ENCODE measurements around the gene MED13L. TPM values are rescaled to one million over a fixed set of nuclear protein-coding genes. Genes with fewer than 3 reads are reported as not detected.
"Not testable (repeated sequence)": the region's sequence is repeated elsewhere in the genome, so short reads cannot be mapped to it uniquely, and the experiment has no call there.

MED13L gene
- total RNA-seq, 2 experiments from 2014 or later: 74.7 to 76.9 TPM

DNA sequence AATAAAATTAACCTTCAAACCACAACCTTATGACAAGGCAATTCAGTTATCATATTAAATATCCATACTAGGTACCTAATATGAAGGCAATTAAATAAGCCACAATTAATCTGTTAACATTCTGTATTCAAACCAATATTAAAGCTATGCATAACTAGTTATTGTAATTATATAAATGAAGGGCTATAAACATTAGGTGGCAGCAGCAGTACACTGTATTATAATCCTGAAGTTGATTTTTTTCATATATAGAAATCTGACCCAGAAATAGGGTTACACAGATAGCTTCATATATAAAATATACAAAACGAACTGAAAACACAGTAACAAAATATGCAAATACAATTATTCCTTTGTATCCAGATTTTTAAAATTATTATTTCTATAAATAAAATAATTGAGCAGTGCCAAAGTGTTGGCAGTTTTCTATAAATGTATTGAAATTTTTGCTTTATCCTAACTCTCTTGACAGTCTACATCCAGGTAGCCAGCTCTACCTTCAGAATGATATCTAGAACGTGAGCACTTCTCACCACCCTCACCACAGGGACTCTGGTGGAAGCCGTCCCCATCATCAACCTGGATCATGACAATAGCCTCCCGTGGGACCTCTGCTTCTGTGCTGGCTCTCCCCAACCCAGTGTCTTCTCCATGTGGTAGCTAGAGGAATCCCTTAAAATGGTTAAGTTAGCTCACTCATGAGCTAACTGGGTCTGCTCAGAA, 136.2 kb downstream of the MED13L start:
- no peak for ATAC-seq
- Mint-ChIP-seq H3K4me3 (no peak overlapping the region), H3K27ac (no peak overlapping the region), H3K4me1 (ENCODE audit: low read depth) (peaks cover 57% of the 10 kb centered on the region), H3K36me3 (ENCODE audit: low read depth) (no peaks in the 10 kb centered on the region), H3K27me3 (ENCODE audit: low read depth) (no peaks in the 10 kb centered on the region), H3K9me3 (ENCODE audit: insufficient read depth) (no peaks in the 10 kb centered on the region)
- DNase-seq: no peak
- ChIA-PET POLR2A (no interaction called here), CTCF (interaction anchor here (0.8 to 3.4 kb wide), 16 partner anchors 9 to 568 kb away, joined by 3 to 22 read pairs (median 4); no protein-coding TSS in a partner anchor)

DNA sequence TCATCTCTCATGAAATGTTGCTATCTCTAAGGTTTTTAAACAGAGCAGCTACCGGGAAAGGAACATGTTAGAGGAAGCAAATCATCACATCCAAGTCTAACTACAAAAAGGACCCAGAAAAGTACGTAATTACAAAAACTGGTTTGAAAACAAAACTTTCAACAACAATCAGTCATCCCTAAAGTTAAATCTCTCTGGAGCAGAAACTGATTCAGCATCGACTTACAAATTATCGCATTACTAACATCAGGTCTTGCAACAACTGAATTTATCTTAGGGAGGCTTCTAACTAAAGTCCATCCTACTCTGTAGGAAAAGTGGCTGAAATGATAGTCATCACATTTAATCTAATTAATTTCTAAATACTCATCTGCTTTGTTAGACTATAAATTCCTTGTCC, 137.0 kb downstream of the MED13L start:
- POLR2A ChIA-PET: no interaction called here

DNA sequence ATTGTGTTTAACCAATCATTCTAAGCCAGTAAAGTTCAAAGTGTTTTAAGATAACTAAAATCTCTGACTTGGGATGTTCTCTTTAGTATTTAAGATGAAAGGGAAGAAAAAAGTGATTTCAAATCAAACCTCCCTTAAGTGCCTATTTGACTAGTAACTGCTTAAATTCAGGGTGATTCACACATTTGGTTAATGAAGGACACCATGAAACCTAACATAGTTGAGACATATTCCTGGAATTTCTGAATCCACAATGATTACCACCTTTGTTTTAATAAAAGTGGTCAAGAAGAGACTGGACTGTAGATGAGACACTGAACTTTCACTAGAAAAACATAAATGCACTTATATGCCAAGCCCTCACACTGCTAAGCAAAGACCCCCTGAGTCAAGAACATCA, 138.7 kb downstream of the MED13L start:
- H3K4me3 Mint-ChIP-seq: no peak overlapping the region
- H3K4me1 Mint-ChIP-seq (ENCODE audit: low read depth): peaks cover 60% of the 10 kb centered on the region
- ATAC-seq (no peak), DNase-seq (no peak)
- ChIA-PET CTCF (interaction anchor here (0.9 to 2.2 kb wide), 3 partner anchors 98 to 571 kb away, joined by 3 to 10 read pairs (median 3); no protein-coding TSS in a partner anchor), POLR2A (interaction anchor here (1.0 kb wide), 1 partner anchor 17 kb away, joined by 3 read pairs; no protein-coding TSS in a partner anchor)
- no peaks in the 10 kb centered on the region for H3K36me3 Mint-ChIP-seq (ENCODE audit: low read depth)
- H3K27ac Mint-ChIP-seq: no peak overlapping the region
- no peaks in the 10 kb centered on the region for H3K9me3 Mint-ChIP-seq (ENCODE audit: insufficient read depth)
- H3K27me3 Mint-ChIP-seq (ENCODE audit: low read depth): no peaks in the 10 kb centered on the region

More for the DNA sequence above, 137.0 kb downstream of the MED13L start:
- DNase-seq (no peak), ATAC-seq (no peak)
- no peaks in the 10 kb centered on the region for H3K9me3 Mint-ChIP-seq (ENCODE audit: insufficient read depth)
- H3K27me3 Mint-ChIP-seq (ENCODE audit: low read depth): no peaks in the 10 kb centered on the region
- peaks cover 62% of the 10 kb centered on the region for H3K4me1 Mint-ChIP-seq (ENCODE audit: low read depth)
- H3K4me3 Mint-ChIP-seq: no peak overlapping the region
- no peaks in the 10 kb centered on the region for H3K36me3 Mint-ChIP-seq (ENCODE audit: low read depth)
- no peak overlapping the region for H3K27ac Mint-ChIP-seq
- CTCF ChIA-PET: interaction anchor here (0.9 to 3.4 kb wide), 10 partner anchors 10 to 547 kb away, joined by 3 to 22 read pairs (median 6); no protein-coding TSS in a partner anchor

DNA sequence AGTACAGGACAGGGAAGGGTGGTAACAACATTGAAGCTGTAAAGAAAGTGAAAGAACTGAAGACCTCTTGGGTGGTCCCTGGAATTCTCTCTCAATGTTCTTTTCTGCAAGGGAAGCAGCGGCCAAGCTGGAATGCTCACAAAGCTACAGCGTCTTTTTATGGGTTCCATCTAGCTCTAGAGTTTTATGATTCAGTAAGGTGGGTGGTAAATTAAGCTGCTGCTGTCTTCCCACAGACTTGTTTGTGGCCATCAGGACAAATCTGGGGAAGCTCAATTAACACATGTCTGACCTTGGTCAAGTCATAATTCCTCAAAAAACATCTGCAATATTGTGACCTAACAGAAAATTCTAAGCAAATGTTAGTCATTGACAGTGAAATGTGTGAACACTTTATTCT, 139.1 kb downstream of the MED13L start:
- DNase-seq: no peak
- H3K36me3 Mint-ChIP-seq (ENCODE audit: low read depth): no peaks in the 10 kb centered on the region
- H3K4me3 Mint-ChIP-seq: no peak overlapping the region
- H3K4me1 Mint-ChIP-seq (ENCODE audit: low read depth): peaks cover 60% of the 10 kb centered on the region
- no peaks in the 10 kb centered on the region for H3K27me3 Mint-ChIP-seq (ENCODE audit: low read depth)
- POLR2A ChIA-PET: no interaction called here
- H3K9me3 Mint-ChIP-seq (ENCODE audit: insufficient read depth): no peaks in the 10 kb centered on the region
- CTCF ChIA-PET: interaction anchor here (0.9 to 2.2 kb wide), 5 partner anchors 56 to 571 kb away, joined by 3 to 10 read pairs (median 4); no protein-coding TSS in a partner anchor
- no peak overlapping the region for H3K27ac Mint-ChIP-seq
- no peak for ATAC-seq

DNA sequence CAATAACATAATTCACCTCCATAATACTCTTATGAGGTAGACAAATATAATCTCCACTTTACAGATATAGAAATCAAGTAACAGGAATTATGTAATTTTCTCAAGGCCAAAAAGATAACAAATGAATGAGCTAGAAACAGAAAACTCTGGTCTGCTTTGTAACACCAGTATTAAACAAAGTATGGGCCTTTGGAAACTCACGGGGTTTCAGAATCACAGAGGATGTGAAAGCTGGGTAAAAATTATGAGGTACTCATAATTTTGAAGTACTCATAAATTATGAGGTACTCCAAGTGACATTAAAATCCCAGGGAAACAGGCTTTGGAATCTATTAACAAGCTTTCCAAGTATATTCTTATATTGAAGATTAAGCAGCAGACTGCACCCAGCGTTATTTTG, 140.2 kb downstream of the MED13L start:
- ChIA-PET POLR2A (interaction anchor here (1.5 kb wide), 1 partner anchor 34 kb away, joined by 4 read pairs; no protein-coding TSS in a partner anchor), CTCF (interaction anchor here (0.7 to 3.0 kb wide), 8 partner anchors 8 to 572 kb away, joined by 3 to 14 read pairs (median 6); no protein-coding TSS in a partner anchor)
- DNase-seq (no peak), ATAC-seq (no peak)
- peak overlapping the region; percentile 53 for H3K27ac Mint-ChIP-seq
- H3K4me3 Mint-ChIP-seq: no peak overlapping the region
- no peaks in the 10 kb centered on the region for H3K27me3 Mint-ChIP-seq (ENCODE audit: low read depth)
- H3K9me3 Mint-ChIP-seq (ENCODE audit: insufficient read depth): no peaks in the 10 kb centered on the region
- H3K4me1 Mint-ChIP-seq (ENCODE audit: low read depth): peaks cover 58% of the 10 kb centered on the region
- H3K36me3 Mint-ChIP-seq (ENCODE audit: low read depth): no peaks in the 10 kb centered on the region

DNA sequence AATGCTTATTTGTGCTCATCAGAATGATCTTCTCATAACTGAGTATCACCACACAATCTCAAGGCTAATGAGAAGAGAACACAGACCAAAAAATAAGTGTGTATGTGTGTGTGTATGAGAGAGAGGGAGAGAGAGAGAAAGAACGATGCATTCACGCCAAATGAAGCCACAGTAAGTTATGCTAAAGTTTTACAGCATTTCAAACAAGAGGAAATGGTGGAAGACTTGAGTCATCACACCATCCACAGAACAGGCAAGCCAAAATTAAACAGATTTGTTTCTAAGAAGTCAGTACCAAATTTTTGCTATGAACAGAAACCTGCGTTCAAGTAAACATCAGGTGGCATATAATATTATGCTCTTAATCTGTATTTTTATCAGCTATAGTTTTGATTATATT, 141.2 kb downstream of the MED13L start:
- Mint-ChIP-seq H3K9me3 (ENCODE audit: insufficient read depth) (no peaks in the 10 kb centered on the region), H3K36me3 (ENCODE audit: low read depth) (no peaks in the 10 kb centered on the region), H3K27ac (peak overlapping the region; percentile 90), H3K4me1 (ENCODE audit: low read depth) (peaks cover 54% of the 10 kb centered on the region), H3K4me3 (peak overlapping the region; percentile 34), H3K27me3 (ENCODE audit: low read depth) (no peaks in the 10 kb centered on the region)
- peak; percentile 84 for ATAC-seq
- POLR2A ChIA-PET: interaction anchor here (0.7 to 1.5 kb wide), 2 partner anchors 35 to 68 kb away, joined by 3 to 4 read pairs; no protein-coding TSS in a partner anchor
- peak; percentile 50 for DNase-seq
- CTCF ChIA-PET: interaction anchor here (0.7 to 3.0 kb wide), 11 partner anchors 9 to 573 kb away, joined by 3 to 14 read pairs (median 5); no protein-coding TSS in a partner anchor

DNA sequence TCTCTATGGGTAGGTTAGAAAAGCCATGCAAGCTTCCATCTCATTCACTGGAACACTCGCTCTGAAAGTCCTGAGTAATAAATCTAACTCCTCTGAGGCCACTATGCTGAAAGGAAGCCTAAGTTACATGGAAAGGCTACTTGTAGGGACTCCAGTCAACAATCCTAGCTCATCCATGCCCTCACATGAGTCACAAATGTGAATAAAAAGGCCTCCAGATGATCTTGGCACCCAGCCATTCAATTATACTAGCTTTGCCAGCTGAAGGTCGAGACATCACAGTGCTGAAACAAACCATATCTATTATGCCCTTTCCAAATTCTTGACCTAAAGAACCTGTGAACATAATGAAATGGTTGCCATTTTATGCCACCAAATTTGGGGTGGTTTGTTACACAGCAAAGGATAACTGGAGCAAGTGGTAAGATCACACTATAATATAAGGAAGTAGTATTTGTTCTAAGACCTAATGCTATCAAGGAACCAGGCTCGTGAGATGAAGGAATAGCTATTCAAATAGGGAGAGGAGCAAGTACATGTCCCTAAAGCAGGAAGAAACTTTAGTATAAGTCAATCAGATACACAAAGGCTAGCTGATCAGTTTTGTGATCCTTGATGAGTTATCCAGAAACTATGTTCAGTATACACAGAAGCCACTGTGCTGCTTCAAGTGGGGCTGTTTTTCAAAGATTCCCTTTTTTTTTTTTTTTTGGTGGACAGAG, 142.1 kb downstream of the MED13L start:
- Mint-ChIP-seq H3K27me3 (ENCODE audit: low read depth) (no peaks in the 10 kb centered on the region), H3K4me3 (no peak overlapping the region), H3K27ac (peak overlapping the region; percentile 22), H3K9me3 (ENCODE audit: insufficient read depth) (no peaks in the 10 kb centered on the region), H3K36me3 (ENCODE audit: low read depth) (no peaks in the 10 kb centered on the region), H3K4me1 (ENCODE audit: low read depth) (peaks cover 60% of the 10 kb centered on the region)
- POLR2A ChIA-PET: interaction anchor here (0.7 kb wide), 1 partner anchor 67 kb away, joined by 3 read pairs; no protein-coding TSS in a partner anchor
- no peak for DNase-seq
- no peak for ATAC-seq
- CTCF ChIA-PET: interaction anchor here (0.7 to 3.0 kb wide), 9 partner anchors 8 to 101 kb away, joined by 3 to 14 read pairs (median 4); no protein-coding TSS in a partner anchor

DNA sequence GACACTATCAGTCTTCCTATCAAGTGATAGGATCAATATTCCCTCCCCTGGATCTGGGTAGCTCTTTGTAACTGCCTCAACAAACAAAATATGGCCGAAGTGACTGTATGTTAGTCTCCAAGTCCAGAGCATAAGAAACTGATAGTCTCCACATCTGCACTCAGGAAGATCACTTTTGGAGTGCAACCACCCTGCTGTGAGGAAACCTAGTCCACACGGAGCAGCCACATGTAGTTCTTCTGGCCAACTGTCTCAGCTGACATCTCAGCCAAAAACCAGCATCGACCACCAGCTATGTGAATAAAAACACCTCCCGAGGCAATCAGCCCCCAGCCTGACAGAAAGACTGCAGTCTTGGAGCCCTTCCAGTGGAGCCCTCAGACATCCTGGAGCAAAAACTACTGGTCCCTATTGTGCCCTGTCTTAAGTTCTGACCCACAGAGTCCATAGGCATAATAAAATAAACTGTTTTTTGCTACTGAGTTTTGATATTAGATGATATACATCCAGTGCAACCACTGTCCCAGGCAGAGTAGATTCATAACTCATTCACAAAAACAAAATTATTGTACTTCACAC, 143.8 kb downstream of the MED13L start:
- Mint-ChIP-seq H3K27ac (no peak overlapping the region), H3K36me3 (ENCODE audit: low read depth) (no peaks in the 10 kb centered on the region), H3K27me3 (ENCODE audit: low read depth) (no peaks in the 10 kb centered on the region), H3K4me1 (ENCODE audit: low read depth) (peaks cover 55% of the 10 kb centered on the region), H3K4me3 (no peak overlapping the region), H3K9me3 (ENCODE audit: insufficient read depth) (no peaks in the 10 kb centered on the region)
- ATAC-seq: no peak
- CTCF ChIA-PET: interaction anchor here (0.7 to 0.9 kb wide), 4 partner anchors 9 to 102 kb away, joined by 3 to 5 read pairs (median 3); no protein-coding TSS in a partner anchor
- no peak for DNase-seq
- POLR2A ChIA-PET: no interaction called here

DNA sequence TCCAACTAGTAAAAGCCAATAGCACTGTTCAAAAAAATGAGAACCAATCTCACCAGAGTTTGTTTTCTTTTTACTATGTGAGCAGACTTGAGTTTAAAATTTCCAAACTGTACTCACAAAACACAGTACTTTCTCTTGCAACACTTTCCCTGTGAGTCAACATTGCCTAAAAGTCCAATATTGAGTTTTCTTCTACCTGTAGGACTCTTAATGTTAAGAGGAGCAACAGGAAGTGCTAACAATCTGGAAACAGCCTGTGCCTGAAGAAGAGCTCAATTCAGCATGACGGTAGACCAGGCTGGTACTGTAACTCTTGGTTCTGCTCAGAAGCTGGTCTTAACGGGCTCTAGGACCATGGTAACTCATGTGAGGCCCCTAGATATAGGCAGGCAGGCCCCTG, 144.3 kb downstream of the MED13L start:
- Mint-ChIP-seq H3K36me3 (ENCODE audit: low read depth) (no peaks in the 10 kb centered on the region), H3K27me3 (ENCODE audit: low read depth) (no peaks in the 10 kb centered on the region), H3K9me3 (ENCODE audit: insufficient read depth) (no peaks in the 10 kb centered on the region), H3K4me1 (ENCODE audit: low read depth) (peaks cover 49% of the 10 kb centered on the region), H3K27ac (no peak overlapping the region), H3K4me3 (no peak overlapping the region)
- ATAC-seq (no peak), DNase-seq (no peak)
- ChIA-PET CTCF (interaction anchor here (0.7 to 0.9 kb wide), 4 partner anchors 10 to 103 kb away, joined by 3 to 5 read pairs (median 3); no protein-coding TSS in a partner anchor), POLR2A (no interaction called here)

DNA sequence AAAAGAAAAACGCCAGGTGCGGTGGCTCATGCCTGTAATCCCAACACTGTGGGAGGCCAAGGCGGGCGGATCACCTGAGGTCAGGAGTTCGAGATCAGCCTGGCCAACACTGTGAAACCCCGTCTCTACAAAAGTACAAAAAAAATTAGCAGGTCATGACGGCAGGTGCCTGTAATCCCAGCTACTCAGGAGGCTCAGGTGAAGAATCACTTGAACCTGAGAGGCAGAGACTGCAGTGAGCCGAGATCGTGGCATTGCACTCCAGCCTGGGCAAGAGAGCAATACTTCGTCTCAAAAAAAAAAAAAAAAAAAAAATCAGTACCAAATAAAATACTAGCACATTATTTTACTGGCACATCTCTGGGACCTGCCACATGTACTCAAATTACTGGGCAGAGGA, 145.5 kb downstream of the MED13L start:
- H3K4me3 Mint-ChIP-seq; H3K27me3 Mint-ChIP-seq (ENCODE audit: low read depth); H3K36me3 Mint-ChIP-seq (ENCODE audit: low read depth); H3K27ac Mint-ChIP-seq; ATAC-seq; H3K9me3 Mint-ChIP-seq (ENCODE audit: insufficient read depth); DNase-seq; POLR2A ChIA-PET: not testable (repeated sequence)
- CTCF ChIA-PET: interaction anchor here (1.1 kb wide), 1 partner anchor 11 kb away, joined by 3 read pairs; no protein-coding TSS in a partner anchor
- peaks cover 43% of the 10 kb centered on the region for H3K4me1 Mint-ChIP-seq (ENCODE audit: low read depth)

DNA sequence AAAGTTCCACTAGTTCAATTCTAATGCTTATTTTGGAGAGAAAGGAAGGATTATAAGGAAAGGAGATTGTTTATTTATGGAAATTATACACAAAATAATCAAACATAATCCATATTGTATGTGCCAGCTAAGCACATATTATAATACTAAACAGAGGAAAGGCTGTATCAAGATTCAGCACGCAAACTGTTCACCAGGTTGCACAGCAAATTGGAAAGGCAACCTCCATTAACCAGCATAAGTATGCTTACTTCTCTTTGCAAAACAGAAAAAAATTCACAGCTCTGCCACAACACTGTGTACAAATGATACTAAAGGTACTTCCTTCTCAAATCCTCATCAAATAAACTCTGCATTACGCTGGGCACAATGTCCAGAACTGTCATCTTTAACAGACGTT, 146.3 kb downstream of the MED13L start:
- H3K4me1 Mint-ChIP-seq (ENCODE audit: low read depth): peaks cover 41% of the 10 kb centered on the region
- CTCF ChIA-PET: interaction anchor here (0.7 to 1.1 kb wide), 5 partner anchors 10 to 161 kb away, joined by 3 to 6 read pairs (median 3); no protein-coding TSS in a partner anchor

More for the DNA sequence above, 146.3 kb downstream of the MED13L start:
- POLR2A ChIA-PET: no interaction called here
- ATAC-seq: no peak
- no peaks in the 10 kb centered on the region for H3K36me3 Mint-ChIP-seq (ENCODE audit: low read depth)
- H3K9me3 Mint-ChIP-seq (ENCODE audit: insufficient read depth): no peaks in the 10 kb centered on the region
- no peak overlapping the region for H3K4me3 Mint-ChIP-seq
- H3K27me3 Mint-ChIP-seq (ENCODE audit: low read depth): no peaks in the 10 kb centered on the region
- no peak overlapping the region for H3K27ac Mint-ChIP-seq
- no peak for DNase-seq

Measured in activated CD8-positive, alpha-beta T cell treated with anti-CD3 and anti-CD28 coated beads, Interleukin-2, amount 10 ng/mL, durations not matched to agents 7 days and 5 days (primary cell).